Measurements from ENCODE around the gene OR6B2. TPM values are rescaled to one million over a fixed set of nuclear protein-coding genes. Genes with fewer than 3 reads are reported as not detected.

OR6B2 gene
- polyA plus RNA-seq, 3 donors: not detected

DNA sequence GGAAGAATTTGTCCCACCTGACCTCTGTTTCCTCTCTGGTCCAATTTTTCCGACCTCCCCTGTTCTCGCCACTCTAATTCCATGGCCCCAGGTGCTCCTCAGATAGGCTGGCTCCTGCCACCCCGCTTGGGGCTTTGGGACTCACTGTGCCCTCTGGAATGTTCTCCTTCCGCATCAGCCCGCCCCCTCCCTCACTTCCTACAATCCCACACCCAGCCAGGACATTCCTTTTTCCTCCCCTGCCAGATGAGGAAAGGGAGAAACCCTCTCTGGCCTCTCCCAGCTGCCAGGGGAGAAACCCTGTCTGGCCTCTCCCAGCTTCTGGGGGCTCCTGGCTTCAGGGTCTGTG is 3.1 kb upstream of the OR6B2 start:
- TF ChIP-seq, protein P1, sequence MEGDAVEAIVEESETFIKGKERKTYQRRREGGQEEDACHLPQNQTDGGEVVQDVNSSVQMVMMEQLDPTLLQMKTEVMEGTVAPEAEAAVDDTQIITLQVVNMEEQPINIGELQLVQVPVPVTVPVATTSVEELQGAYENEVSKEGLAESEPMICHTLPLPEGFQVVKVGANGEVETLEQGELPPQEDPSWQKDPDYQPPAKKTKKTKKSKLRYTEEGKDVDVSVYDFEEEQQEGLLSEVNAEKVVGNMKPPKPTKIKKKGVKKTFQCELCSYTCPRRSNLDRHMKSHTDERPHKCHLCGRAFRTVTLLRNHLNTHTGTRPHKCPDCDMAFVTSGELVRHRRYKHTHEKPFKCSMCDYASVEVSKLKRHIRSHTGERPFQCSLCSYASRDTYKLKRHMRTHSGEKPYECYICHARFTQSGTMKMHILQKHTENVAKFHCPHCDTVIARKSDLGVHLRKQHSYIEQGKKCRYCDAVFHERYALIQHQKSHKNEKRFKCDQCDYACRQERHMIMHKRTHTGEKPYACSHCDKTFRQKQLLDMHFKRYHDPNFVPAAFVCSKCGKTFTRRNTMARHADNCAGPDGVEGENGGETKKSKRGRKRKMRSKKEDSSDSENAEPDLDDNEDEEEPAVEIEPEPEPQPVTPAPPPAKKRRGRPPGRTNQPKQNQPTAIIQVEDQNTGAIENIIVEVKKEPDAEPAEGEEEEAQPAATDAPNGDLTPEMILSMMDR (IDR thresholded peaks at IDR 0.05): no peak
- no peaks in the 10 kb centered on the region for H3K9me3 Mint-ChIP-seq
- no peaks in the 10 kb centered on the region for H3K36me3 ChIP-seq (replicated peaks in 1 of 2; ENCODE audit: control insufficient read depth in 1 of 2, insufficient read depth in 2 of 2, low read length in 2 of 2)
- H3K79me2 ChIP-seq (ENCODE audit: insufficient read depth, low read length): no peaks in the 10 kb centered on the region
- H3K36me3 Mint-ChIP-seq: no peaks in the 10 kb centered on the region
- H3K4me2 ChIP-seq (replicated peaks; ENCODE audit: extremely low read depth, low read length, poor library complexity, severe bottlenecking): no peak overlapping the region
- no peaks in the 10 kb centered on the region for H4K20me1 ChIP-seq (ENCODE audit: insufficient read depth, low read length)
- no peak overlapping the region for H2AFZ ChIP-seq (ENCODE audit: insufficient read depth, low read depth, low read length, poor library complexity, severe bottlenecking)
- intact Hi-C loops (cut with micrococcal nuclease): no loop called here
- H3K9ac ChIP-seq (ENCODE audit: insufficient read depth, low read length, poor library complexity, severe bottlenecking): no peak overlapping the region
- no peaks in the 10 kb centered on the region for H3K4me1 ChIP-seq (ENCODE audit: control insufficient read depth in 1 of 2, insufficient read depth in 2 of 2, low read length in 2 of 2)
- H3K4me1 Mint-ChIP-seq: no peaks in the 10 kb centered on the region
- no peak overlapping the region for H3K4me3 Mint-ChIP-seq
- H3K9me3 ChIP-seq (replicated peaks in 1 of 2; ENCODE audit: control insufficient read depth in 1 of 2, insufficient read depth in 1 of 2, low read length in 2 of 2): no peaks in the 10 kb centered on the region
- H3K27me3 ChIP-seq (ENCODE audit: control insufficient read depth in 2 of 2, insufficient read depth in 2 of 2, low read length in 2 of 2): peaks cover 0 to 25% of the 10 kb centered on the region in 2 donors
- no peak overlapping the region for H3K27ac Mint-ChIP-seq
- no peak overlapping the region for H3K4me3 ChIP-seq (replicated peaks in 1 of 3; ENCODE audit: low read depth in 2 of 3, low read length in 3 of 3)
- peaks cover 19 to 36% (median 21%) of the 10 kb centered on the region in 3 donors for H3K27me3 Mint-ChIP-seq (ENCODE audit: low read depth in 3 of 3)
- H3K27ac ChIP-seq (ENCODE audit: low read depth in 1 of 2, low read length in 2 of 2): no peak overlapping the region
- no peak for DNase-seq
- WGBS (ENCODE audit: insufficient coverage): 41% methylated on average over 5 of the region's 5 CpGs

- WGBS (ENCODE audit: insufficient coverage): 74% methylated on average over 12 of the region's 14 CpGs
- Histone ChIP-seq H3K9me3 (replicated peaks in 1 of 2; ENCODE audit: control insufficient read depth in 1 of 2, insufficient read depth in 1 of 2, low read length in 2 of 2) (no peaks in the 10 kb centered on the region), H3K4me1 (ENCODE audit: control insufficient read depth in 1 of 2, insufficient read depth in 2 of 2, low read length in 2 of 2) (no peaks in the 10 kb centered on the region), H4K20me1 (ENCODE audit: insufficient read depth, low read length) (no peaks in the 10 kb centered on the region), H3K9ac (ENCODE audit: insufficient read depth, low read length, poor library complexity, severe bottlenecking) (no peak overlapping the region), H2AFZ (ENCODE audit: insufficient read depth, low read depth, low read length, poor library complexity, severe bottlenecking) (no peak overlapping the region), H3K79me2 (ENCODE audit: insufficient read depth, low read length) (no peaks in the 10 kb centered on the region), H3K4me2 (replicated peaks; ENCODE audit: extremely low read depth, low read length, poor library complexity, severe bottlenecking) (no peak overlapping the region), H3K4me3 (replicated peaks in 1 of 3; ENCODE audit: low read depth in 2 of 3, low read length in 3 of 3) (no peak overlapping the region), H3K27me3 (ENCODE audit: control insufficient read depth in 2 of 2, insufficient read depth in 2 of 2, low read length in 2 of 2) (peaks cover 0 to 22% of the 10 kb centered on the region in 2 donors), H3K27ac (ENCODE audit: low read depth in 1 of 2, low read length in 2 of 2) (no peak overlapping the region), H3K36me3 (replicated peaks in 1 of 2; ENCODE audit: control insufficient read depth in 1 of 2, insufficient read depth in 2 of 2, low read length in 2 of 2) (no peaks in the 10 kb centered on the region)
- no peak for DNase-seq
- intact Hi-C loops (cut with micrococcal nuclease): no loop called here
- Mint-ChIP-seq H3K36me3 (no peaks in the 10 kb centered on the region), H3K4me1 (no peaks in the 10 kb centered on the region), H3K27ac (peak overlapping the region in 1 of 7 donors; percentile 7), H3K27me3 (ENCODE audit: low read depth in 3 of 3) (peaks cover 16 to 36% (median 18%) of the 10 kb centered on the region in 3 donors), H3K9me3 (no peaks in the 10 kb centered on the region), H3K4me3 (no peak overlapping the region)
- TF ChIP-seq, protein P1 (IDR thresholded peaks at IDR 0.05): no peak
Observed at GRCh38 chr2:240032406-240033329, 2.4 kb upstream of the OR6B2 start.
